Measurements from ENCODE around the gene NUAK2.

The NUAK2 gene

GRCh38 chr1:205319081-205320018 lies 2.2 kb downstream of the NUAK2 start:
- DNase-seq (ENCODE audit: low spot score), result peak; percentile 58

DNA sequence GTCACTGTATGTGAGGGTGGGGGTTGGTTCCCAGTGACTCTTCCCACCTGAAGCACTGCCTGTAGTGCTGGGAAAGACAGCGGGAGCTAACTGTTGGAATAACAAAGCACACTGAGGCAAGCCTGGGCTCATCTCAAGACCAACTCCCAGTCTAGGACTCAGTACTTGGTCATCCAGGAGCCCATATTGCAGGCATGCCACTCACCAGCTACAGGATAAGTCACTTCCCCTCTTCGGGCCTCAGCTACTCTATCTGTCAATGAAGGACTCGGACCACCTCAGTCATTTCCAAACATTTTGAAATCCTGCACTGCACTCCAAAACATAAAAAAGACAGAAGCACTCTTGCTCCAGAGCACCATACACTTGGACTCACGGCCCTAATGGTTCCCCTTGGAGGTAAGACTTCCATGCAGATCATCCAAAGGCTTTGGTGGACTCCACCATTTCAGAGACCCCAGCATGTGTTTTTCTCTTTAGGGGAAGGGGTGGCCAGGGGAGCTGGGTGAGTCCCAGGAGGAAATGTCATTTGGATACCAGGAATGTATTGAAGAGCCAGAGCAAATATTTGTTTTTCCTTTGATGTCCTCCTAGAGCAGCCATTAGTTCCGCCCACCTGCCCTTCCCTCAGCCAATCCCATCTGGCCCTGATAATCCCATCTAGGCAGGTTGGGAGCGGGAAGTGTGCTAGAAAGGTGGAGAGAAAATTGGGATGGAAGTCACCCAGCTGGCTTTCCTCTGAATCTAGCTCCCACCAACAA lies 3.1 kb downstream of the NUAK2 start:
- peak; percentile 69 for DNase-seq (ENCODE audit: low spot score)

DNA sequence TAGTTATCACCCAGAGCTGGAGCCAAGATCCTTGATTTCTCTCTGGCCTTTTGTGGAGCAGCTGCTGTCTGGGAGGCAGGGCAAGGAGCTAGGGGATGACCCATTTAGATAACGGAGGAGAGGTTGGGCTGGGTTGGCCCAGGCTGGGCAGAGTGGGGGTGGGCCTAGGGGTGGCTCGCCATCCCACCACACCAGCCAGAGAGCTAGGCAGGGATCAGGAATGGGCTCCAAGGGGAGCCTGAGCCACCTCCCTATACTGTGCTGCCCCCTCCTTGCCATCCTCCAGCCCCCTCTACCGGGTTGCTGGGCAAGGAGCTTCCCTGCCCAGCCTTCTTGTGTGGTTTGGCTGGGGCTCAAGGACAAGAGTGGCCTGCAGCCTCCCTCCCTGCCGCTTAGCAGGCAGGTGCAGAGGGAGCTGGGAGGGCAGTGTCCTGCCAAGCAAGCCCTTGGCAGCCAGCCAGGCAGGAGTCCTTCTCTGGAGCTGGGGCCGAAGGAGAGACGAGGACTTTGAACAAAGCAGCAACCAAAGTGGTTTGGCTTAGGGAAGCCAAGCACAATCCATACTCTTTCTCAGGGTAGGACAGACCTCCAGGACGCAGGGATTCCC lies 4.1 kb downstream of the NUAK2 start:
- DNase-seq (ENCODE audit: low spot score), result peak; percentile 58

DNA sequence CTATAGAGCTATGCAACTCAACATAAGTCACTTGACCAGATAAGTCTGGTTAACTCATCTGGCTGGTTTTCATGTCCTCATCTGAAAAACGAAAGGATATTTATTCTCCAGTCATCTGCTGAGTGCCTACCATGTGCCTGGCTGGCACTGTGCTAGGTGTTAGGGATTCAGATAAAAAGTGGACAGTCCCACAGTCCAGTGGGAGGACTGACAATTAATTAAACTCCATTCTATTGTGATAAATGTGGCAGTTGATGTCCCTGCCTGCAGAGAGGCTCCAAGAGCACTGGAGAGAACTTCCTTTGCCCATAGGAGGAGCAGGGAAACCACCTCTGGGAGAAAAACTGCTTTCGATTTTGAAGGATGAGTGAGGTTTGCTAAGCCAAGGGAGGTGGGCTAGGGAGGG lies 5.4 kb downstream of the NUAK2 start:
- no peak for DNase-seq (ENCODE audit: low spot score)

DNA sequence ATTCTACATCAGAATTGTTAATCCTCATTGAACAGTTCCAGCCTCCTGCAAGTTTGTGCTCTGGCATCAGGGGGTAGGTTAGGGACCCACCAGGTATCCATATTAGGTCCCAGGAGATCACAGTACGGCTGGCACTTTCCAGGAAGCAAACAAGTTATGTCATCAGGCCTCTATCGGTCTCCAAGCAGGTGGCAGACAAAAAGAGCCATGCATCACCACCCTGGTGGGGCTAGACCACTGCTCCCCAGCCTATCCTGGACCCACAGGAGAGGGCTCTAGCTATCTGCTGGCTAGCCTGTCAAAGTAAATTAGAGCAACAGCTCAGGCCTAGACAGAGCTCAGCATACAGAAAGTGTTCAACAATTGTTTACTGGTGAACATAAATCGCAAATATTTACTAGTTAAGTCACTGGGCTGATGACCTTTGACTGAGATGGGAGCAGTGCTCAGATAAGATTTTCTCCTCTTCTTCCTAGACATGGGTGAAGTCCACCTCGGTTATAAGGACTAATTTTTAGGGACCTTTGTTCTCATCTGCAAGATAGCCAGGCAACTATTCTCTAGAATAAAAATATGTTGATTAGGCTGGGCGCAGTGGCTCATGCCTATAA lies 6.4 kb downstream of the NUAK2 start:
- DNase-seq (ENCODE audit: low spot score), result no peak

DNA sequence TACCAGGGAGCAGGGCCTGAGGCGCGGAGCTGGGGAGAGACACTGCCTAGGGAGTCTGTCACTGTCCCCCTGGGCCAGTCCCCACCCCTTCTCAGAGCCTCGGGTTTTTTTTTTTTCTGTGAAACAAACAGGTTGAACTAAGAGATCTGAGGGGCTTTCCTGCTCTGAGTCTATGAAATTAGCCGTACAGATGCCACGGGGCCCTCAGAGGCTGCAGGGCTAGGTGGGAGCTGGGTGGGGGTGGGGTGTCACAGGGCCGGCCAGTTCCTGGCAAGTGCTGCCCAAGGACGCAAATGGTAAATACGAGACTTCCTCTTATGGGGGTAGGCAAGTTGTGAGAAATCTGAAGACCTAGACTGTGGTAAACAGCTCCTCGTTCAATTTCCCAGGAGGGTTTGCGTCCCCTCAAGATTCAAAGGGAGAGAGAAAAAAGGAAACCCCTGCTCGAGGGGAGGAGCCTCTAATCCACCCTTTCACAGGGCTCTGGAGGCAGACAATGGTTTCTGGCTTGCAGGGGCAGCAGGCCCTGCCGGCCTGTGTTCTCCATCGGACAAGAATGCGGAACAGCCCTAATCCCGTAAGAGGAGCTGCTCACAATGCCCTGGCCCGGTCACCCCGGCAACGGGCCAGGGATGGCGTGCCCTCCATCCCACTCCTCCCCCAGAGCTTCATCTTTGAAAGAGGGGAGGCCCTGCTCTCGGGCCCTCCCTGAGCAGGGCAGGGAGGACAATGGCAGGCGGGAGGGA lies 7.8 kb downstream of the NUAK2 start:
- DNase-seq (ENCODE audit: low spot score), result no peak

GRCh38 chr1:205312866-205313562 lies 8.5 kb downstream of the NUAK2 start:
- DNase-seq (ENCODE audit: low spot score), result no peak

DNA sequence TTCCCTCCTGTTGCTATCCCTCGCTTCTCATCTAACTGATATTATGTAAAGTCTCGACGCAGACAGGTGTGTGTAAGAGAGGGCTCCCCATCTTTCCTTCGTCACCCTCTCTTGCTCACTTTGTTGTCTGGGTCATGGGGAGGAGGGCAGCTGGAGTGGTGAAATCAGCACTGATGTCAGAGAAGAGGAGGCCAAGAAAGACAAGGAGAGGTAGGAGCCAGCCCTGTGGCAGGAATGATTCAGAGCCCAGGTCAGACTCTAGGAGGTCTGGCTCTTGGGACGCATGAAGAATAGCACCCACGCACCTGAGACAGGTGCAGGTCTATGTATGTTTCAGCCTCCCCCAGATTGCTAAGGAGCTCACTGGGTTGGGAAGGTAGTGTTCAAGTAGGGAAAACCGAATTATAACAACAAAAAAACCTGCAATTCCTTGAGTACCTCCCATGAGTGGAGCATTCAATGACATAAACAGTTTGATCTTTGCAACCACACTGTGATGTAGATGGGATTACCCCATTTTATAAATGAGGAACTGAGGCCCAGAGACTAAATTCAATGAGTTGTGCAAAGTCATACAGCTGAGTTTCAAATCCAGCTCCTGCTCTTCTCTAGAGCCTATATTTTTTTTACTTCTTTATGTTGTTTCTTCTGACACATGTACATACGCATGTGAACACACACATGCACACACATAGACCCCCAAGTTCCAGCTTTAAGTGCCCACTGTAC lies 10.4 kb downstream of the NUAK2 start:
- DNase-seq (ENCODE audit: low spot score), result no peak

DNA sequence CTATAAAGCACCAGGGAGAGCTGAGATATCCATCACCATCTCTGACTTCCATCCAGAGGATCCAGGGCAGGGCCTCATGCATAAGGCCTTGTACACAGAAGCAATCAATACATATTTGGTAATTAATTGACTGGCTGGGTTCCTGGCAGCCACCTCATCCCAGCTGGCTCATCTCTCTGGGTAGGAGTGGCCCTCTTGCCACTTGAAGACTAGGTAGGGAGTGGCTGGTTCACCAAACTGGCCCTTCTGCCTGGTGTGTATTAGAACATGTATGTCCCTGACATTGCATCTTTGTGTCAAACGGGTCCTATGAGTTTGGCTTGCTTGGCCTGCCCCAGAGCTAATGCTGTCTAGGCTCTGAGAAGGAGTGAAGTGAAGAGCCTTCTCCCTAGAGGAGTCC lies 11.8 kb downstream of the NUAK2 start:
- DNase-seq (ENCODE audit: low spot score), result no peak

DNA sequence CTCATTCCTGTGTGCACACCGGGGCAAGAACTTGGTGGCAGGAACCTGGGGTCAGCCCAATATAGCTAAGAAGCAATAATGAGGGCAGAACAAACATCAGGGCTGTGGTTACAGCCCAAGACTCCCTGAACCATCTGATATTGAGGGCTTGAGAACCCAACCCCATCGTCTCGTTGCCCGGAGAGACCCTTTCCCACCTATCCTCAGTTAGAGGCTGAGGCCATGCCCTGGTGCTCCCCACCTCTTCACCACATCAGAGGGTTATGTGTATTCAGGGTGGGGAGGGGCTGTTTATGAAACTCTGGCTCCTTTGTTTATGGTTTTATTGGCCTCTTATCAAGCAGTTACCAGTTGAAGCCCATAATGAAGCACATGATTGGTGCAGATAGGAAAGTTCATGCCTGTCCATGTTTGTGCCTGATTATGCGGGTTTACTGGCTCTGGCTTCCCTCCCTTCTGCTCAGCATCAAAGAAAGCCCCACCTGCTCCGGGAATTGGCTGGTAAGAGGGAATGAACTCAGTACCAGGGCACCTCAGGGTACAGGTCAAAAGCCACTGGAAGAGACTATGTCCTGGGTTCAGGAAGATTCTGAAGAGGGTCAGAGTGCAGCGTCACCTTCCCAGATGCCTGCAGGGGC lies 14.5 kb downstream of the NUAK2 start:
- DNase-seq (ENCODE audit: low spot score), result peak; percentile 87

GRCh38 chr1:205304695-205305070 lies 16.9 kb downstream of the NUAK2 start:
- DNase-seq (ENCODE audit: low spot score), result no peak

DNA sequence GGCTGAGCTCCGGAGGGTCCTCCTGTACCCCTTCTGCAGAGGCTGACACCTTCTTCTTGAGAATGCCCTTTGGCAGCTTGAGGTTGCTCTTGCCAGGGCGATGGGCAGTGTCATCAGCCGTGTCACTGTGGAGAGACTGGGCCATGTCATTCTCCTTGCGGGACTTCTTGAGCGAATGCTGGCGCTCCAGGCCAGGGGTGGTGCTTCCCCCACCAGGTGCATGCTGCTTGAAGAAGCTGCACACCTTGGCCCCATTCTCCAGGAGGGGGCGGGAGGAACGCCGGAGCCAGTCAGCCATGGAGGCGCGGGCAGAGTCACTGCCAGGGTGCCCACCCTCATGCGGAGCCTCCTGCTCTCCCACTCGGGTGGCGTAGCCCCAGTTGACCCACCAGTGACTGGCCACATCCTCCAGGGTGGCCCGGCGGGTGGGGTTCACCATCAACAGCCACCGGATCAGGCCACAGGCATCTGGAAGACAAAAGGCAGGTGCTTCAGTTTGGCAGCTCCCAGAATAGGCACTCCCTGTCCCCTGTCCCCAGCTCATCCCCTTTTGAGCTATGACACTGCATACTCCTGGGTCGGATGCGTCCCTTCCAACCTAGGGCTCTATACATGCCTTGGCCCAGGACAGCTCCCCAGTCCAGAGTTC lies 17.4 kb downstream of the NUAK2 start:
- DNase-seq (ENCODE audit: low spot score), result no peak

GRCh38 chr1:205303247-205303888 lies 18.2 kb downstream of the NUAK2 start:
- no peak for DNase-seq (ENCODE audit: low spot score)

DNA sequence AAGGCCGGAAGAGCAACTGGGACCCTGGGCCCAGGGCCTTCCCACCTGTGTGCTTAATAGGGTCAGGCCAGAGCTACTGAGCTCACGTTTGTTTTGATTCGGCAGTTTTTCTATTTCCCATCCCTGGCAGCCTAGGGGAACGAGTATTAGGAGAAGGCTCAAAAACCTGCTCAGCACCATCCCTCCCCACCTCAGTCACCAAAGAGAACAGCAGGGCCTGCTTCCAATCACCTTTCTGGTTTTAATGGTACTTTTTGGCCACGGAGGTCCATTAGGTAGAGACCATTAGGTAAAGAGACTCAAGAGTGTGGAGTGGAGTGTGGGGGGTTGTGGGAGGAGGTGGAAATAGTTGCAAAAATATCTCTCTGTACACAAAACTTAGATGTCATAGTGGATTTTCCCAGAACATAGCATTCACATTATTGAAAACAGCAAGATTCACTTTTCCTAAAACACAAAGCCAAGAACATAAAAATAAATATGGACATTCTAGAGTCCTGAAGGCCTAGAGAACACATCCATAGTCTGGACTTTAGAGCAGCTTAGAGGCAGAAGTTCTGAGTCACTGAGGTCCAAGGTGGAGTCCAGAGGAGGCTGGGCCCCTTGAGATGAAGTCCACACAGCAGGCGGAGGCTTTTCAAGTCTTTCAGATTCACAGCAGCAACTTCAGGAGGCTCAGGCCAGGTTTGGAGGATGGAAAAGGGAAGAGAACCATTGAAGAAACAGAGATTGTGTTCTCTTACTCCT lies 19.5 kb downstream of the NUAK2 start:
- DNase-seq (ENCODE audit: low spot score), result no peak

DNA sequence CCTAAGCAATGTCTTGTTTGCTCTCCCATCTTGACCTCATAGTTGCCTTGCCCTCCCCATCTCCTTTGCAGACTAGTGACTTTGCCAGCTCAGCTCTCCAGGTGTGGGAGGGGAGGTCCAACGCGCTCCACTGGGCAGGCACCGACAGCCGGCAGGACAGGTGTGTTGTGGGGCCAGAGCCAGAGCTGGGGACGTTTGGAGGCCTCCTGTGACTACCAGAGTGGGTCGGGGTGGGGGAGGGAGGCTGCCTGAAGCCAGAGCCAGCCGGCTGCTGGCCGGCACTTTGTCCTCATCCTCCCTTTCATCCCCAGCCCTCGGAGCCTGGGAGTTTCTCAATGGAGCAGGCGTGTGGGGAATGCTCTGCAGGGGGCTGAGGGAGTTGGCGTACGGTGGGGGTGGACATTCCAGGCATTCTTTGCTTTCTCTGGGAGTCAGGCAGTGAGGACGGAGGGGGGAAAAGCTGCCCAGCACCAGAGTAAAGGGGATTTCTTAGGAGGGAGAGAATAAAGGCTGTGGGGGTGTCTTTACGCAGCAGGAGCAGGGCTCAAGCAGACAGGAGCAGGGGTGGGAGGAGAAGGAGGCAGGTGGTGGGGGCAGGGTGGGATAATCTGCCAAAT lies 20.2 kb downstream of the NUAK2 start:
- DNase-seq (ENCODE audit: low spot score), result peak; percentile 77

- no peak for DNase-seq (ENCODE audit: low spot score)
Measured at GRCh38 chr1:205300149-205300548, 21.4 kb downstream of the NUAK2 start.

- DNase-seq (ENCODE audit: low spot score), result peak; percentile 86
Measured at GRCh38 chr1:205298191-205298994, 23.2 kb downstream of the NUAK2 start.

Data from SW480 (cell line).